SK-N-DZ (cell line): ENCODE data around the gene AASS.

Experiments
- DNase-seq: peaks from one replicate; pipeline ENCODE4 v3.0.0-alpha.2; 2015; ENCODE audit warnings: low spot score
- small RNA-seq, 2 experiments: library from RNA; depleted of rRNA; stranded (forward); fragments of <200 nt; gene quantifications; one replicate each; pipeline ENCODE3, GENCODE V24; 2014

AASS gene

GRCh38 chr7:122040147-122040546 is 103.9 kb downstream of the AASS start:
- no peak for DNase-seq

DNA sequence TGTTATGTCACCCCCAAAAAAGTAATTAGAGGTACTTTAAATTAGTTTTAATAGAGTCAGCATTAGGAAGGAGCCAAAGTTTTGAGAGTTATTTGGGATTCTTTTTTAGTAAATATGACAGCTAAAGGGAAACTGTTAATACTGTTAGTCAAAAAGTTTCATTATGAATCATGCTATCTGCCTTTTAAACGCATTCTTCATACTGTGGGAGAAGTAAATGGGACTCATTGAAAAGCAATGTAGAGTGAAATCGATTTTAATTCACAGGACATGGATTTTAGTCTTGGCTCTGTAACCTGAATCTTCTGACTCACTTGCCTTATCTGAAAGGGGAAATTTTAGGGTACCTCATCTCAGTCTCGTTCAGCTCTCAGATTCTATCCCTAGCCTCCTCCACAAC is 105.1 kb downstream of the AASS start:
- no peak for DNase-seq

DNA sequence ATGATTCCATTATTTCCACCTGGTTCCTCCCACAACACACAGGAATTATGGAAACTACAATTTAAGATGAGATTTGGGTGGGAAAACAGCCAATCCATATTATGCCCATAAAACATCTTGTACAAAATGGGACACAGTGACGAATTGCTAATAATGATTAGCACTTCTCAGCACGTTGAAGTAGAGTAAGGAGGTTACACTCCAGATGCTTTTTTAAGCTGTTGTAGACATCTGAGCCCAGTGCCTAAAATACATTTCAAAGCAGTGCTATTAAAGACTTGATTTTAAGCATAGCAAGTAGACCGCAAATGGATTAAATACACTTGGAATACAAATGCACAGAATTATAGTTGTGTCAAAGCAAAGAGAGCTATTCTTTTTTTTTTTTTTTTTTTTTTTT is 105.9 kb downstream of the AASS start:
- no peak for DNase-seq

- DNase-seq: no peak
These were observed 108.2 kb downstream of the AASS start for GRCh38 chr7:122035876-122036275.

DNA sequence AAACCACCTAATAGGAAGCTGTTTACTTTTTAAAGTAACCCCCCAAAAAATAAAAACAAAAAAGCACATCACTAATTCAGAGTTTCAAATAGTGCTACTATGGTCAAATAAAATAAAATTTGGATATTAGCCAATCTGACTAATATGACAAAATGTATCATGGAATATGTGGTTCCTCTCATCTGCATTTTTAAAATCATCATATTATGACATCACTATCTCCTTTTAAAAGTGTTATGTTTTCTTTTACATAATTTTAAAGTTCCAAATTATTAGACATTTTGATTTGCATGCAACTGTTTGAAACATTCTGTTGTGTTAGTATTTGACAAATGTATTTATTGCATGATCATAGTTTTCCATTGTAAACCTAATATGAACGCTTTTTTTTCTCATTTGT is 110.4 kb downstream of the AASS start:
- DNase-seq: no peak

DNA sequence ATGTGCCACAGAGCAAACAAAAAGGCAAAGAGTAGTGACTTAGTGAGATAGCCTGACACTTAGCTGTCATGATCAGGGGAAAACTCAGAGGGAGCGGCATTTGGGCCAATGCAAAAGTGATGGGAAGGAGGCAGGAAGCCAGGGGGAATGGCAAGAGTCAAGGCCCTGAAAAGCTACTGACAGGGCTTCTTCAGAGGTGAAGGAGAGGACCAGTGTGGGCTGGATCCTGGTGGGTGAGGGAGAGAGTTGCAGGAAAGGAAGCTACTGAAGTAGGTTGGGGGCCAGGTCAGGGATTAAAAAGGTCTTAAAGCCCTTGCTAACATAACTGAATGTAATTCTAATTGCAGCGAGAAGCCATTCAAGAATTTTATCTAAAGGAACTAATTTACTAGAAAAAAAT is 117.0 kb downstream of the AASS start:
- no peak for DNase-seq

Small RNAs within 50 kb of the gene (small RNA-seq; reads per million reads assigned to genes)
- gene RNU7-154P: 0 reads per million in 2 experiments
